Transverse colon (tissue), 4 donors: ENCODE results near the gene CDK11A. TPM values are rescaled to one million over a fixed set of nuclear protein-coding genes. Genes with fewer than 3 reads are reported as not detected.

ENCODE experiments used
- DNase-seq: peaks from one replicate; pipeline ENCODE4 v3.0.0-alpha.2; 2019
- H3K27ac ChIP-seq, 4 donors: fragments of 200-600 bp; sonication (generic); 2 replicates each; pipeline ENCODE4 v1.5.1; 2016 to 2018; ENCODE audit warnings: inconsistent platforms in 4 of 4
- H3K27me3 ChIP-seq: fragments of 200-600 bp; sonication (generic); 2 replicates; pipeline ENCODE4 v1.5.1; 2017; ENCODE audit warnings: inconsistent platforms
- H3K36me3 ChIP-seq, 4 donors: fragments of 200-600 bp; sonication (generic); 2 replicates each; pipeline ENCODE4 v1.5.1; 2017 to 2019; ENCODE audit warnings: inconsistent platforms in 4 of 4
- H3K4me1 ChIP-seq, 4 donors: fragments of 200-600 bp; sonication (generic); 2 replicates each; pipeline ENCODE4 v1.5.1; 2017 to 2020; ENCODE audit warnings: inconsistent platforms in 4 of 4
- H3K4me3 ChIP-seq, 4 donors: fragments of 200-600 bp; sonication (generic); 1 replicate in 1 of 4; 2 replicates in 3 of 4; pipeline versions ENCODE4 v1.5.1 to v1.6.1; 2017 to 2019; ENCODE audit warnings: inconsistent platforms in 4 of 4
- H3K9me3 ChIP-seq, 2 donors: fragments of 200-600 bp; sonication (generic); 2 replicates each; pipeline ENCODE4 v1.5.1; 2017 to 2019; ENCODE audit warnings: inconsistent platforms in 2 of 2
- EP300 ChIP-seq: sonication (generic); formaldehyde crosslinking; IDR thresholded peaks from one replicate; pipeline ENCODE4 v1.6.1; 2017; ENCODE audit warnings: antibody characterized with exemption, low read depth
- POLR2A ChIP-seq: fragments of 450-650 bp; IDR thresholded peaks from one replicate; pipeline ENCODE4 v1.6.1; 2016; ENCODE audit warnings: antibody characterized with exemption, mild to moderate bottlenecking, moderate library complexity
- POLR2AphosphoS5 ChIP-seq, 3 donors: sonication (generic); formaldehyde crosslinking; IDR thresholded peaks; one replicate each; pipeline ENCODE4 v1.6.1; 2016; ENCODE audit warnings: antibody characterized with exemption in 3 of 3
- WGBS, 2 donors: methylation state at CpG; one replicate each; pipeline ENCODE4 v1.1.5; 2018; ENCODE audit warnings: low coverage in 1 of 2; 5-methylcytosine and 5-hydroxymethylcytosine counted together
- in situ Hi-C, 4 donors: fragments of 200-750 bp; cut with MboI; loops; one replicate each; pipeline versions ENCODE4 v1.15.0 to v1.15.1; 2017; ENCODE audit warnings: low sequenced_read_pairs in 3 of 4, low pct_ligation_motif_present in 1 of 4, low pct_unique_long_range_greater_than_20kb in 1 of 4
- intact Hi-C: fragments of 100-400 bp; cut with DNase I; formaldehyde crosslinking; loops from one replicate; pipeline ENCODE4 v1.15.1; 2023; ENCODE audit warnings: low total_unique reads
- total RNA-seq, 4 donors: library from RNA; depleted of rRNA; stranded (reverse); fragments of >200 nt; gene quantifications; one replicate each; pipeline ENCODE4 v1.1.0, GENCODE V29; 2016
- TF ChIP-seq, protein P1 (sequence below), 5 experiments: fragments of 200-600 bp in 3 of 5; fragments of 450-650 bp in 2 of 5; sonication (generic) in 3 of 5; IDR thresholded peaks; 1 replicate in 2 of 5; 2 replicates in 3 of 5; pipeline ENCODE4 v1.5.1; 2016 to 2017; ENCODE audit warnings: antibody characterized with exemption in 5 of 5, inconsistent platforms in 3 of 5, mild to moderate bottlenecking in 2 of 5, moderate library complexity in 1 of 5

CDK11A gene
- total RNA-seq, 4 donors from 2014 or later, result 52.9 to 250 (median 161) TPM

DNA sequence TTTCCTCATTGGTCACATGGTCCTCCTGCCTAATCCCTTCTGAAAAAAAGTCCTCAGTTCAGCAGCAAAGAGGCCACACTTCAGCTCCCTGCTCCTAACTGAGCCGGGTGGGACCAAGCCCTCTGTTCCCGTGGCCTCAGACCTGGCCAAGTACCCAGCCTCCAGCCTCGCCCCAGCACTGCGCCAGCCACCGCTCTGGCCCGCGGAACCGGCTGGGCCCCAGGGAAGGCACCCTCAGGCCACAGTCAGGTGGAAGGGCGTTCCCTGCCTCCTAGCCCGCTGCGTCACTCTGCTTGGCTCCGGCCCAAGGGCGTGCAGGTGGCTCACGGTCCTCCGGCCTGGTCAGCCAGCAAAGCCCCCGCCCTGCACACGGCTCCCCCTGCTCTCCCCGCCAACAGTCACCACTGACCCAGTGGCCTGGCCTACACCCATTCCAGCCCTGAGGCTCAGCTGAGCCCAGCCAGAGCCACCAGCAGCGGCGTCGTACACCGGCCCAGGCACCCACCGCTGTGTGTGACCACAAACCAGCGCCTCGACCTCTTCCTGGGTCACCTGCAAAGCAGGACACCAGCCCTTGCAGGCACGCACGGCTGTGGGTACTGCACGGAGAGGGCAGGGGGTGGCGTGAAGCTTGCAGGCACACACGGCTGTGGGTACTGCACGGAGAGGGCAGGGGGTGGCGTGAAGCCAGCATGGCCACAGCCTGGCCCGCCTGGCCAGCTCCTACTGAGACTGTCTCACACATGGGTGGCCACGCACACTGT lies 34.7 kb upstream of the CDK11A start:
- 44 to 83% methylated on average over 3 to 22 of the region's 34 CpGs for WGBS, 2 donors
- in situ Hi-C loops, result loop anchor here in 1 of 4 donors (25.0 kb wide), 1 partner anchor 128 kb away; the partner anchor contains the start of gene GNB1

GRCh38 chr1:1758059-1758621 lies 34.0 kb upstream of the CDK11A start:
- DNase-seq, result no peak
- H3K9me3 ChIP-seq, result no peaks in the 10 kb centered on the region
- no peak for TF ChIP-seq POLR2AphosphoS5 (IDR thresholded peaks at IDR 0.05)
- TF ChIP-seq, protein P1, sequence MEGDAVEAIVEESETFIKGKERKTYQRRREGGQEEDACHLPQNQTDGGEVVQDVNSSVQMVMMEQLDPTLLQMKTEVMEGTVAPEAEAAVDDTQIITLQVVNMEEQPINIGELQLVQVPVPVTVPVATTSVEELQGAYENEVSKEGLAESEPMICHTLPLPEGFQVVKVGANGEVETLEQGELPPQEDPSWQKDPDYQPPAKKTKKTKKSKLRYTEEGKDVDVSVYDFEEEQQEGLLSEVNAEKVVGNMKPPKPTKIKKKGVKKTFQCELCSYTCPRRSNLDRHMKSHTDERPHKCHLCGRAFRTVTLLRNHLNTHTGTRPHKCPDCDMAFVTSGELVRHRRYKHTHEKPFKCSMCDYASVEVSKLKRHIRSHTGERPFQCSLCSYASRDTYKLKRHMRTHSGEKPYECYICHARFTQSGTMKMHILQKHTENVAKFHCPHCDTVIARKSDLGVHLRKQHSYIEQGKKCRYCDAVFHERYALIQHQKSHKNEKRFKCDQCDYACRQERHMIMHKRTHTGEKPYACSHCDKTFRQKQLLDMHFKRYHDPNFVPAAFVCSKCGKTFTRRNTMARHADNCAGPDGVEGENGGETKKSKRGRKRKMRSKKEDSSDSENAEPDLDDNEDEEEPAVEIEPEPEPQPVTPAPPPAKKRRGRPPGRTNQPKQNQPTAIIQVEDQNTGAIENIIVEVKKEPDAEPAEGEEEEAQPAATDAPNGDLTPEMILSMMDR (IDR thresholded peaks at IDR 0.05), result no peak
- no peak for TF ChIP-seq POLR2A
- TF ChIP-seq EP300, result no peak
- no peaks in the 10 kb centered on the region for H3K27me3 ChIP-seq
- peaks cover 0 to 49% (median 21%) of the 10 kb centered on the region in 4 donors for H3K36me3 ChIP-seq
- peak overlapping the region in 1 of 4 donors; percentile 12 for H3K4me3 ChIP-seq
- in situ Hi-C loops, result loop anchor here in 1 of 4 donors (25.0 kb wide), 1 partner anchor 129 kb away; the partner anchor contains the start of gene GNB1
- H3K4me1 ChIP-seq, result peaks cover 12 to 23% (median 21%) of the 10 kb centered on the region in 4 donors
- intact Hi-C loops, result no loop called here
- peak overlapping the region; percentile 79 to 88 (median 84) for H3K27ac ChIP-seq
- 77% methylated on average over 27 of the region's 27 CpGs; no CpG with 5 or more reads in 1 of the 2 donors for WGBS, 2 donors

More for the DNA sequence above, 34.7 kb upstream of the CDK11A start:
- H3K27me3 ChIP-seq, result no peaks in the 10 kb centered on the region
- no peaks in the 10 kb centered on the region for H3K9me3 ChIP-seq
- peak; percentile 95 for DNase-seq
- peak overlapping the region in 1 of 4 donors; percentile 12 for H3K4me3 ChIP-seq
- peaks cover 0 to 43% (median 16%) of the 10 kb centered on the region in 4 donors for H3K36me3 ChIP-seq
- peaks cover 12 to 23% (median 21%) of the 10 kb centered on the region in 4 donors for H3K4me1 ChIP-seq
- intact Hi-C loops, result no loop called here
- peak overlapping the region; percentile 79 to 88 (median 84) for H3K27ac ChIP-seq
- TF ChIP-seq, protein P1 (IDR thresholded peaks at IDR 0.05), result no peak
- TF ChIP-seq POLR2AphosphoS5 (IDR thresholded peaks at IDR 0.05), result peak in 2 of 3 donors; percentile 74 to 86
- peak; percentile 68 for TF ChIP-seq POLR2A
- TF ChIP-seq EP300, result peak; percentile 37

DNA sequence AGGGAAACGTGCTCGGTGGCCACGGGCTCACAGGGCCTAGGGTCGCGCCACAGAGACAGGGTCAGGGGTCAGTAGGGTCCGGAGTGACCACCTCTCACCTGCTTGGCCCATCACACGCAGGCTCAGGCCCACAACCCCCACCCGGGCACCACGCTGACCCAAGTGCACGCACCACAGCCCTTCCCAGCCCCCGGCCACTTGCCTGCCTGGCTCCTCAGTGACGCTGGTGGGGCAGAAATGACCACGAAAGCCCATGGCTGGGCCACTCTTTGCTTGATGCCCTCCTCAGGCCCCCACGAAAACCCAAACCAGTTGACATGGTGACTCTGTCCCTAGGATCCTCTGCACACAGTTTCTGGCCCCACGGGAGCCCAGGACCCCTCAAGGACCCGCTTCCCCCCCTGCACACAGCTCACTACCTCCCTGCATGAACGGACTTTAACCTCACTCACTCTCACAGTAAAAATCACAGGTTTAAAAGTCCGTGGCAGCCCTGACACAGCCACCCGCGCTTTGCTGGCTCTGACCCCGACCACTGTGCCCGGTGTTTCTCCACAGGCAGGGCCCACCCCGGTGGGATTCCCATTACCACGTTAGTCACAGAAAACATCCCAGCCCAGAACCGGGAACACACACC lies 33.4 kb upstream of the CDK11A start:
- Histone ChIP-seq H3K36me3 (peaks cover 0 to 51% (median 22%) of the 10 kb centered on the region in 4 donors), H3K27ac (peak overlapping the region; percentile 79 to 88 (median 84)), H3K4me3 (no peak overlapping the region), H3K4me1 (peaks cover 12 to 23% (median 21%) of the 10 kb centered on the region in 4 donors), H3K27me3 (no peaks in the 10 kb centered on the region), H3K9me3 (no peaks in the 10 kb centered on the region)
- WGBS, 2 donors, result 83% methylated on average over 25 of the region's 25 CpGs; no CpG with 5 or more reads in 1 of the 2 donors
- in situ Hi-C loops (loop anchor here in 1 of 4 donors (25.0 kb wide), 1 partner anchor 130 kb away; the partner anchor contains the start of gene GNB1), intact Hi-C loops (no loop called here)
- DNase-seq, result no peak
- no peak for TF ChIP-seq EP300
- TF ChIP-seq POLR2A, result no peak
- TF ChIP-seq, protein P1 (IDR thresholded peaks at IDR 0.05), result no peak
- no peak for TF ChIP-seq POLR2AphosphoS5 (IDR thresholded peaks at IDR 0.05)
